H1 (cell line): ENCODE data around the gene CHST4. TPM values are rescaled to one million over a fixed set of nuclear protein-coding genes. Genes with fewer than 3 reads are reported as not detected.

Experiments used
- CTCF ChIA-PET: fragments of 300-600 bp; sonication (Branson Sonifier 250); formaldehyde crosslinking; loops from one replicate; lab custom pipeline; 2021; ENCODE audit not compliant: partially characterized antibody; lab: Charles Lee
- POLR2A ChIA-PET: fragments of 300-600 bp; sonication (Branson Sonifier 250); formaldehyde crosslinking; loops from one replicate; lab custom pipeline; 2021; ENCODE audit warnings: inconsistent platforms; ENCODE audit not compliant: partially characterized antibody; lab: Charles Lee
- DNase-seq, 2 experiments: peaks; one replicate each; pipeline versions ENCODE4 v3.0.0 to v3.0.0-alpha.2; 2010 to 2022; ENCODE audit warnings: low spot score in 2 of 2, low read depth in 1 of 2, mixed read lengths in 1 of 2
- FAIRE-seq: peaks from 2 replicates; lab custom pipeline; 2011; peaks lifted over from hg19 to GRCh38; lab: Jason Lieb, UNC
- H2AFZ ChIP-seq: 2 replicates; pipeline ENCODE4 v1.8.1; 2012; ENCODE audit warnings: low read length, inconsistent platforms
- H2AK5ac ChIP-seq: 2 replicates; pipeline ENCODE4 v1.6.1; 2013; ENCODE audit warnings: low read depth, low read length
- H2BK120ac ChIP-seq: replicated peaks from 2 replicates; pipeline ENCODE3; 2013; ENCODE audit warnings: low read depth, low read length, inconsistent platforms
- H2BK12ac ChIP-seq: 2 replicates; pipeline ENCODE4 v1.6.1; 2013; ENCODE audit warnings: low read depth, low read length
- H2BK15ac ChIP-seq: 2 replicates; pipeline ENCODE4 v1.6.1; 2013; ENCODE audit warnings: low read length
- H2BK20ac ChIP-seq: 2 replicates; pipeline ENCODE4 v1.6.1; 2013; ENCODE audit warnings: low read length
- H2BK5ac ChIP-seq: 2 replicates; pipeline ENCODE4 v1.6.1; 2013; ENCODE audit warnings: low read depth, low read length
- H3K14ac ChIP-seq: 2 replicates; pipeline ENCODE4 v1.6.1; 2013; ENCODE audit warnings: inconsistent platforms; ENCODE audit not compliant: insufficient read length
- H3K18ac ChIP-seq: 2 replicates; pipeline ENCODE4 v1.6.1; 2013; ENCODE audit warnings: low read length; ENCODE audit errors: extremely low read depth
- H3K23ac ChIP-seq: 2 replicates; pipeline ENCODE4 v1.6.1; 2013; ENCODE audit warnings: inconsistent platforms; ENCODE audit not compliant: insufficient read length
- H3K23me2 ChIP-seq: 2 replicates; pipeline ENCODE4 v1.6.1; 2013; ENCODE audit warnings: low read depth, low read length
- H3K27ac ChIP-seq: 2 replicates; pipeline ENCODE4 v1.6.1; 2011; ENCODE audit warnings: low read depth, low read length, inconsistent platforms
- H3K27me3 ChIP-seq, 4 experiments: replicated peaks in 1 of 4; 1 replicate in 1 of 4; 2 replicates in 3 of 4; pipeline versions ENCODE4 v1.6.1 to v1.8.1; 2011 to 2013; ENCODE audit warnings: low read length in 3 of 4, mild to moderate bottlenecking in 3 of 4, inconsistent platforms in 2 of 4, mixed read lengths in 2 of 4, moderate library complexity in 1 of 4; ENCODE audit not compliant: control insufficient read depth in 3 of 4, insufficient read depth in 3 of 4; ENCODE audit errors: extremely low read depth in 1 of 4
- H3K36me3 ChIP-seq, 4 experiments: 2 replicates each; pipeline versions ENCODE4 v1.6.1 to v1.8.1; 2011 to 2013; ENCODE audit warnings: mild to moderate bottlenecking in 4 of 4, low read length in 3 of 4, moderate library complexity in 2 of 4, control low read depth in 1 of 4, inconsistent platforms in 1 of 4; ENCODE audit not compliant: insufficient read depth in 4 of 4, control insufficient read depth in 2 of 4
- H3K4ac ChIP-seq: replicated peaks from 2 replicates; pipeline ENCODE3; 2013; ENCODE audit warnings: low read length, low read depth, mixed read lengths, inconsistent platforms; ENCODE audit not compliant: insufficient read length
- H3K4me1 ChIP-seq, 4 experiments: replicated peaks in 1 of 4; 1 replicate in 1 of 4; 2 replicates in 3 of 4; pipeline versions ENCODE4 v1.6.1 to v1.8.1; 2011 to 2013; ENCODE audit warnings: low read length in 3 of 4, inconsistent platforms in 2 of 4, mixed read lengths in 1 of 4; ENCODE audit not compliant: insufficient read depth in 4 of 4, control insufficient read depth in 3 of 4
- H3K4me2 ChIP-seq, 2 experiments: 2 replicates each; pipeline versions ENCODE4 v1.6.1 to v1.8.1; 2011 to 2013; ENCODE audit warnings: low read depth in 2 of 2, low read length in 2 of 2, control low read depth in 1 of 2, inconsistent platforms in 1 of 2, mild to moderate bottlenecking in 1 of 2; ENCODE audit not compliant: insufficient read depth in 1 of 2
- H3K4me3 ChIP-seq, 4 experiments: fragments of 200-600, 300-600 bp in 1 of 4; sonication (generic), shearing (Covaris generic), sonication (Bioruptor Twin) in 1 of 4; 2 replicates each; pipeline versions ENCODE4 v1.5.1 to v1.8.1; 2011 to 2016; ENCODE audit warnings: low read length in 4 of 4, low read depth in 3 of 4, control low read depth in 2 of 4, inconsistent platforms in 2 of 4, mild to moderate bottlenecking in 2 of 4, mixed read lengths in 1 of 4, moderate library complexity in 1 of 4; ENCODE audit not compliant: insufficient read depth in 2 of 4; ENCODE audit errors: extremely low read depth in 1 of 4
- H3K56ac ChIP-seq: replicated peaks from 2 replicates; pipeline ENCODE3; 2013; ENCODE audit warnings: low read depth, mild to moderate bottlenecking, mixed read lengths, low read length, inconsistent platforms; ENCODE audit not compliant: insufficient read length
- H3K79me1 ChIP-seq: 2 replicates; pipeline ENCODE4 v1.6.1; 2013; ENCODE audit warnings: low read depth, low read length, control low read depth
- H3K79me2 ChIP-seq, 2 experiments: 2 replicates each; pipeline versions ENCODE4 v1.6.1 to v1.8.1; 2012 to 2013; ENCODE audit warnings: low read length in 2 of 2, mild to moderate bottlenecking in 2 of 2, inconsistent platforms in 1 of 2; ENCODE audit not compliant: insufficient read depth in 2 of 2, control insufficient read depth in 1 of 2
- H3K9ac ChIP-seq, 4 experiments: replicated peaks in 1 of 4; 1 replicate in 1 of 4; 2 replicates in 3 of 4; pipeline versions ENCODE4 v1.6.1 to v1.8.1; 2011 to 2013; ENCODE audit warnings: low read depth in 3 of 4, low read length in 3 of 4, control low read depth in 2 of 4, mild to moderate bottlenecking in 2 of 4, moderate library complexity in 2 of 4, inconsistent platforms in 1 of 4; ENCODE audit errors: extremely low read depth in 1 of 4
- H3K9me3 ChIP-seq, 2 experiments: 2 replicates each; pipeline versions ENCODE4 v1.6.1 to v1.8.1; 2012 to 2013; ENCODE audit warnings: mild to moderate bottlenecking in 2 of 2, moderate library complexity in 2 of 2, control low read depth in 1 of 2, inconsistent platforms in 1 of 2, low read depth in 1 of 2, low read length in 1 of 2, mixed read lengths in 1 of 2; ENCODE audit not compliant: insufficient read depth in 2 of 2
- H4K20me1 ChIP-seq, 2 experiments: replicated peaks in 1 of 2; 2 replicates each; pipeline versions ENCODE3 to v1.8.1; 2011 to 2013; ENCODE audit warnings: inconsistent platforms in 2 of 2, low read length in 2 of 2, mild to moderate bottlenecking in 1 of 2; ENCODE audit not compliant: insufficient read depth in 2 of 2, control insufficient read depth in 1 of 2
- H4K5ac ChIP-seq: 2 replicates; pipeline ENCODE4 v1.6.1; 2013; ENCODE audit warnings: low read length, low read depth, mixed read lengths, inconsistent platforms; ENCODE audit not compliant: insufficient read length
- H4K8ac ChIP-seq: 2 replicates; pipeline ENCODE4 v1.8.0; 2013; ENCODE audit warnings: mild to moderate bottlenecking, moderate library complexity, low read length, inconsistent platforms; ENCODE audit not compliant: insufficient read depth; ENCODE audit errors: extremely low read depth
- H4K91ac ChIP-seq: replicated peaks from 2 replicates; pipeline ENCODE3; 2013; ENCODE audit warnings: low read length, mixed read lengths, inconsistent platforms; ENCODE audit not compliant: insufficient read length
- BCL11A ChIP-seq, 2 experiments: IDR thresholded peaks; one replicate each; pipeline ENCODE4 v1.6.1; 2011; ENCODE audit warnings: low read depth in 2 of 2, low read length in 2 of 2, mild to moderate bottlenecking in 2 of 2
- BRCA1 ChIP-seq: IDR thresholded peaks from 2 replicates; pipeline ENCODE4 v1.6.1; 2012; ENCODE audit warnings: low read depth, low read length, improper control_type of control experiment
- EGR1 ChIP-seq: IDR thresholded peaks from 2 replicates; pipeline ENCODE4 v1.6.1; 2011; ENCODE audit warnings: low read depth, low read length, borderline replicate concordance
- HDAC6 ChIP-seq: IDR thresholded peaks from one replicate; pipeline ENCODE4 v1.7.1; 2012; ENCODE audit warnings: low read depth, mild to moderate bottlenecking, inconsistent platforms, low read length, moderate library complexity
- JUN ChIP-seq: IDR thresholded peaks from 2 replicates; pipeline ENCODE4 v1.6.1; 2011; ENCODE audit warnings: low read depth, mild to moderate bottlenecking, improper control_type of control experiment, low read length
- SIRT6 ChIP-seq: IDR thresholded peaks from one replicate; pipeline ENCODE4 v1.7.1; 2012; ENCODE audit warnings: low read length, inconsistent platforms
- SIX5 ChIP-seq: IDR thresholded peaks from 2 replicates; pipeline ENCODE4 v1.6.1; 2011; ENCODE audit warnings: mild to moderate bottlenecking, low read depth, low read length
- SP2 ChIP-seq: IDR thresholded peaks from 2 replicates; pipeline ENCODE4 v1.6.1; 2012; ENCODE audit warnings: mild to moderate bottlenecking, low read length, inconsistent platforms
- TCF12 ChIP-seq: IDR thresholded peaks from 2 replicates; pipeline ENCODE4 v1.6.1; 2011; ENCODE audit warnings: low read depth, mild to moderate bottlenecking, low read length
- ZNF274 ChIP-seq: IDR thresholded peaks from 2 replicates; pipeline ENCODE4 v1.7.0; 2012; ENCODE audit warnings: low read length, borderline replicate concordance; ENCODE audit errors: extremely low read depth
- WGBS, 2 experiments: shearing (Covaris generic) in 1 of 2; methylation state at CpG; one replicate each; pipeline versions ENCODE4 v1.1.6 to v1.1.7; 2013 to 2015; ENCODE audit warnings: low lambda C conversion rate in 2 of 2, mixed read lengths in 2 of 2, inconsistent platforms in 1 of 2, low coverage in 1 of 2, missing lambda C conversion rate in 1 of 2; ENCODE audit not compliant: insufficient replicate concordance in 2 of 2, insufficient coverage in 1 of 2, insufficient read length in 1 of 2; ENCODE audit errors: extremely low coverage in 1 of 2, missing lambda C conversion rate in 1 of 2; 5-methylcytosine and 5-hydroxymethylcytosine counted together
- polyA plus RNA-seq, 7 experiments: library from polyadenylated mRNA; depleted of rRNA in 3 of 7; stranded (reverse) in 5 of 7; unstranded in 2 of 7; fragments of >200 nt in 5 of 7; fragments of 200-250 nt in 2 of 7; gene quantifications; 1 replicate in 5 of 7; 2 replicates in 1 of 7; 4 replicates in 1 of 7; pipeline versions ENCODE4 v1.2.1 to v1.2.3, GENCODE V29; 2011 to 2013; ENCODE audit warnings: missing spikeins in 2 of 7, mixed read lengths in 2 of 7
- total RNA-seq: library from RNA; stranded (reverse); fragmentation: NEBNext Ultra II Directional; extraction: Animal tissue kit (Norgen Biotek cat#: 25700); gene quantifications from 2 replicates; pipeline ENCODE4 v1.2.1, GENCODE V29; 2021
- TF ChIP-seq, protein P1 (sequence below): IDR thresholded peaks from 2 replicates; pipeline ENCODE4 v1.6.1; 2012; ENCODE audit warnings: inconsistent platforms
- TF ChIP-seq, protein P2 (sequence below): IDR thresholded peaks from 2 replicates; pipeline ENCODE4 v1.6.1; 2012; ENCODE audit warnings: low read length, inconsistent platforms

Gene CHST4
- total and polyA plus RNA-seq, 2 of the 8 experiments (the other 6 are each of a cell fraction or from before 2014, with no cell fraction given) = 12.1 to 14.6 TPM

GRCh38 chr16:71528863-71529262, 2.6 kb downstream of the CHST4 start:
- Histone ChIP-seq H2BK5ac (no peak overlapping the region), H3K27ac (no peak overlapping the region), H3K36me3 (peaks cover 0 to 2% (median 0%) of the 10 kb centered on the region in 4 experiments; a peak in 2 of 8 replicates), H2AFZ (no peak overlapping the region), H2AK5ac (no peak overlapping the region), H3K23me2 (peaks cover 10% of the 10 kb centered on the region; the same call in 1 of the 2 replicates), H3K23ac (no peak overlapping the region), H4K20me1 (no peaks in the 10 kb centered on the region), H3K4me2 (no peak overlapping the region), H4K5ac (no peak overlapping the region), H3K18ac (no peak overlapping the region; the same call in 1 of the 2 replicates), H3K9ac (no peak overlapping the region), H2BK15ac (no peak overlapping the region), H3K4me3 (no peak overlapping the region), H3K79me1 (no peaks in the 10 kb centered on the region), H3K27me3 (no peaks in the 10 kb centered on the region), H3K14ac (no peak overlapping the region), H3K4me1 (peaks cover 0 to 18% (median 13%) of the 10 kb centered on the region in 4 experiments; a peak in 4 of 7 replicates), H3K79me2 (0 out of 4 replicates have a peak, but pooled peaks cover 0 to 4% of the 10 kb centered on the region in 2 experiments), H4K8ac (no peak overlapping the region), H2BK12ac (no peak overlapping the region), H2BK20ac (no peak overlapping the region), H2BK120ac (no peak overlapping the region), H3K9me3 (no peaks in the 10 kb centered on the region), H4K91ac (no peak overlapping the region), H3K56ac (no peak overlapping the region), H3K4ac (no peak overlapping the region)
- FAIRE-seq (no peak), DNase-seq (no peak)
- ChIA-PET POLR2A (no interaction called here), CTCF (interaction anchor here (0.9 to 4.3 kb wide), 5 partner anchors 9 to 82 kb away, joined by 3 to 51 read pairs (median 5); no protein-coding TSS in a partner anchor)
- WGBS, 2 experiments = 93% methylated on average over 4 of the region's 4 CpGs; no CpG with 5 or more reads in 1 of the 2 experiments
- TF ChIP-seq, protein P1, sequence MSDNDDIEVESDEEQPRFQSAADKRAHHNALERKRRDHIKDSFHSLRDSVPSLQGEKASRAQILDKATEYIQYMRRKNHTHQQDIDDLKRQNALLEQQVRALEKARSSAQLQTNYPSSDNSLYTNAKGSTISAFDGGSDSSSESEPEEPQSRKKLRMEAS = no peak
- TF ChIP-seq ZNF274 (no peak), EGR1 (no peak), SP2 (no peak), JUN (no peak), BRCA1 (no peak), BCL11A (IDR thresholded peaks at IDR 0.05; ENCODE audit: low read depth in 2 of 2, low read length in 2 of 2) (no peak), TCF12 (no peak), SIRT6 (no peak), HDAC6 (no peak), SIX5 (no peak)
- TF ChIP-seq, protein P2, sequence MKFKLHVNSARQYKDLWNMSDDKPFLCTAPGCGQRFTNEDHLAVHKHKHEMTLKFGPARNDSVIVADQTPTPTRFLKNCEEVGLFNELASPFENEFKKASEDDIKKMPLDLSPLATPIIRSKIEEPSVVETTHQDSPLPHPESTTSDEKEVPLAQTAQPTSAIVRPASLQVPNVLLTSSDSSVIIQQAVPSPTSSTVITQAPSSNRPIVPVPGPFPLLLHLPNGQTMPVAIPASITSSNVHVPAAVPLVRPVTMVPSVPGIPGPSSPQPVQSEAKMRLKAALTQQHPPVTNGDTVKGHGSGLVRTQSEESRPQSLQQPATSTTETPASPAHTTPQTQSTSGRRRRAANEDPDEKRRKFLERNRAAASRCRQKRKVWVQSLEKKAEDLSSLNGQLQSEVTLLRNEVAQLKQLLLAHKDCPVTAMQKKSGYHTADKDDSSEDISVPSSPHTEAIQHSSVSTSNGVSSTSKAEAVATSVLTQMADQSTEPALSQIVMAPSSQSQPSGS = no peak
